NCI-H2171 treated with DMSO at 0.1 percent for 48 hours (cell line): ENCODE measurements around the gene WDR7.

Experiments
- DNase-seq: peaks from one replicate; lab custom pipeline; 2025; lab: John Stamatoyannopoulos, UW

WDR7 gene

DNA sequence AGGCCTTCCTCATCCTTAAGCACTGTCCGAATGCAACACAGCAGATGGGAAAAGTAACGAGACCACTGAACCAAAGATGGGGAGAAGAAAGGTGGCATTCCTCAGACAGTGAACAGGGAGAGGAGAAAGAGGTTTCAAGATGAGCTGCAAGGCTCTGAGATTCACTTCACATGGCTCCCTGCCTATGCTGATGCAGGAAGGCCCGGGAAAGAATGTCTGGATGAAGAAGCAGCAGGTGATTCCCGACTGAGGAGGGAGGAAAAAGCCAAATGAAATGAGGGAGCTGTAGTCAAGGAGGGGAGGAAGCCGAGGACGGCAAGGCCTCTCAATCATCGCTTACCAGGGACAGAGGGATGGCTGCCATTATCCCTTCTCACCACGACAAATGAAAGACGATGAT, 397.2 kb downstream of the WDR7 start:
- no peak for DNase-seq

- no peak for DNase-seq
Measured at GRCh38 chr18:57048859-57049258, 397.7 kb downstream of the WDR7 start.

DNA sequence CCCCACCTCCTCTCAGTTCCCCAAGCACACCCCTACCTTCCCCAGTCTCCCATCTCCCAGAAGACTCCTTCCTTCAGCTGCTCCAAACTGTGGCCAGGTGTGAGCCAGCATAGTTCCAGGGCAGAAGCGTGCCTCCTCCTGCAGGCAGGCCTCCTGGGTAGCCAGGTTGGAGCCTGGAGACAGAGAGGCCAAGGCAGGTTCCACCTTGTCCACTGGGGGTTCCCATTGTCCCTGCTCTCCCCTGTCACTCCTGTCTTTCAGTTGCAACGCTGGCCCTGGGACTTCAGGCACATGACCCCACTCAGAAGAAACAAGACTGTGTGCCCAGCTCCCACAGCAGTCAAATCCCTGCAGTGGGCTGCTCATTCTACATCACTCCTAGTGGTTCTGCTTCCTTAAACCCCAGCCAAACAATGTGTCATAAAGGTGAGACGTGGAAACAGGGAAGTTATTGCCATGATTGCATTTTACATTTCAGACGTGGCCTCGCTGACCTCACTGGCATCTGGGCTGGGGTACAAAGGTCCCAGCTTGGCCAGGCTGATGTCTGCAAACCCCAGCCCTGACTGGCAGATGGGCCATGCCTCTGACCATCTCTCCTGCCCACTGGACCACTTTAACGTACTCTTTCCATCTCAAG, 399.3 kb downstream of the WDR7 start:
- no peak for DNase-seq

DNA sequence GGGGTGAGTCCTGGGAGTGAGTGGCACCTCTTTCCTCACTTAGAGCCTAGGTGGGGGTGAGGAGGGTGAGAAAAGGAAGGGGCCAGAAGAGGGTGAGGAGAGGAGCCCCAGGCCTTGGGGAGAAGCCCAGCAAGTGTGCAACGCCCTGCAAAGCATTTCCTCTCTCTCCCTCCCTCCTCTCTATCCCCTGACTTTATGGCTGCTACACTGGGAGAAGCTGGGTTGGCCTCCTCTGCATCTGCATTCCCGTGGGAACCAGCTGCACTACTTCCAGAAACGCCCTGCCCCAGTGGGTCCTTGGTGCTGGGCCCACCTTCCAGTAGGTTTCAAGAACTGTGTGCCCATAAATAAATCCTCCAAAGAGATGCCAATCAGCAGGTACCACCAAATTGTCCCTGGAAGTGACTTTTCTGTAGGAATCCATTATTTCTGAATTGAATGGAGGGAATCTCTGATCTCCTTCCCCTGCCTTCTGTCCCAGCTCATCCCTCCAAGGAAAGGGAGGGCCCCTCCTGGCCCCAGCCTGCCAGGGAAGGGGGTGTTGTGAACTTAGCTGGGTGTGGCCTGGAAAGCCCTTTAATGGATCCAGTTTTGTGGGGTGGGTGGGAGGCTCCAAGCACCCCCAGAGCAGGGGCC, 400.0 kb downstream of the WDR7 start:
- no peak for DNase-seq

DNA sequence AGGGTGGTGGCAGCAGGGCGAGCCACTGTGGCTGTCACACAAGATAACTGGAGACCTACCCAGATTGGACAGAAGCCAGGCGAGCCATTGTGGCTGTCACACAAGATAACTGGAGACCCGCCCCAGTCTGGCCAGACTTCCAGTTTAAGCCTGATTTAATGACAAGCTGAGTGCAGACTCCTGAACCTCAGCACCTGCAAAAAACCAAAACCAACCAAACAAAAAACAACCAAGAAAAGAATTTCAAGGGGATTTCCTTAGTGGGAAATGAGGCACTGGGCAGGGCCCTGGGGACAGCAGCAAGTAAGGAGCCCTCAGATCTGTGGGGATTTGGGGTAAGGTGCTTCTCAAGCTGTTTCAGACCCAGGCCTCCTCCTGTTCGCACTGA, 400.5 kb downstream of the WDR7 start:
- DNase-seq: no peak

- DNase-seq: no peak
Measured at GRCh38 chr18:57052173-57052572, 401.0 kb downstream of the WDR7 start.

DNA sequence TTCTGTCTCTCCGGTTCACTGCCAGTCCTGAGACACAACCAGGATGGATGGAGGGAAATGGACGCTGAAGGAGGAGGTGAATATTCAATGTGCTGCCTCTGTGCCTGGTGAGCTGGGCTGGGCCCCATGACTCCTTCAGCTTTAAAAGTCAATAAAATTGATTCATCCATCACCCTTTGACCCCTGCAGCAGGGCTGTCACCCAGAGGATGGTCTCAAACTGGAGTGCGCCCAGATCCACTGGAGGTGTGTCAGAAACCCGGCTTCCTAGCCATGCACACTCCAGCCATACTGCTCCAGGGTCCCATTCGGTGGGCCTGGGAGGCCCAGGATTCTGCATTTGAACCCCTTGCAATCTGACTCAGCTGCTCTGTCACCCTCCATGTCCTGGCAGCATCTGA, 401.6 kb downstream of the WDR7 start:
- no peak for DNase-seq

DNA sequence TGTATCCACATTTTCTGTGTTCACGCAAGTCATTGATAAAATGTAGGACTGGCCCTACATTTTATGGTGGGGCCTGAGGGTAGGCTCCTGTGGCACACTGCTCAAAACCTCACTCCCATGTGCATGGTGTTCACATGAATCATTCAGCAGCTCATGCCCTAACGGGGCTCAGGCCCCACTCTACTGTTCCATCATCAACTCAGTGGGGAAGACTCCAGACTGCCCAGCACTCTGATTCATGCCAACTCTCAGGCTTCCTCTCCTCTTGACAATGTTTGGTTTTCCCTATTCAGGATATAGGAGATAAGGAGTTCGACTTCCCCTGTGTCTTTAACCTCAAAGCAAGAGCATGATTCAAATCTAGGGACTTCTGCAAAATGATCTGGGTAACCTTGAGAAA, 403.7 kb downstream of the WDR7 start:
- no peak for DNase-seq

DNA sequence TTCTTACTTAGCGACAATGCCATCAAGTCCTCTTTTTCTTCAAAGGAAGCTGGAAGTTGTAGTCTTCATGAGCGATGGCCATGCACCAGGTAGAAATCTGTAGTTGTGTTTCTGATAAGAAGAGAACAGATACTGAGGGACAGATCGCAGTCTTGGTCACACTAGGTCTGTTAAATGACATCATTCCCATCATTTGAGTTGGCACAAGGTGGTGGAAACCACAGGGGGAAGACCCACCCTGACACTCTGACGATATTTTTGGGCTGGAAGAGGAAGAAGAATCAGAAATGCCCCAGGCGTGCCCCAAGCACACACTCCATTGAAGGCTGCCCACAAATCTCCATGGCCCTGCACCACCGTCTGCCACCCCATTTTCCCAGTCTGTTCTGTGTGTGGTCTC, 406.7 kb downstream of the WDR7 start:
- no peak for DNase-seq

- DNase-seq: no peak
Measured at GRCh38 chr18:57058734-57059133, 407.6 kb downstream of the WDR7 start.

GRCh38 chr18:57059366-57059765, 408.2 kb downstream of the WDR7 start:
- DNase-seq: no peak

- DNase-seq: no peak
Measured at GRCh38 chr18:57060814-57061213, 409.7 kb downstream of the WDR7 start.

GRCh38 chr18:57062178-57062577, 411.0 kb downstream of the WDR7 start:
- DNase-seq: no peak

DNA sequence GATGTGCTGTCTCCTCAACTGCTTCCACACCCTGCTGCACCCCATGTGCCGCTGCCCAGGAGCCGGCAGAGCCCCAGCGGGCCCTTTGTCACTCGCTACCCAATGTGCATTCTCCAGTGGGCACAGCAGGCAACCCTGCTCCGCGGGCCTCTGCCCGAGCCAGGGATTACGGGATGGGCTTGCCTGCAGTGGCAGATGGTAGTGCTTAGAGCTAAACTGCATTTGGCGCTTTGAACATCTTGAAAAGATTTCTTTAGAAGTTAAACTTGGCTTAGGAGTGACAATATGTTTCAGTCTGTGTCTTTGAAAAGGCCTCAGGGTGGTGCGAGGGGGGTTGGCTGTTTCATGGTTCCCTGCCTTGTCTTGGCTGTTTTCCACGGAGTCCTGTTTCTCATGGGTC, 411.7 kb downstream of the WDR7 start:
- peak; percentile 71 for DNase-seq

GRCh38 chr18:57063601-57064103, 412.5 kb downstream of the WDR7 start:
- no peak for DNase-seq

GRCh38 chr18:57073501-57074187, 422.5 kb downstream of the WDR7 start:
- no peak for DNase-seq

GRCh38 chr18:57075716-57076400, 424.7 kb downstream of the WDR7 start:
- no peak for DNase-seq

DNA sequence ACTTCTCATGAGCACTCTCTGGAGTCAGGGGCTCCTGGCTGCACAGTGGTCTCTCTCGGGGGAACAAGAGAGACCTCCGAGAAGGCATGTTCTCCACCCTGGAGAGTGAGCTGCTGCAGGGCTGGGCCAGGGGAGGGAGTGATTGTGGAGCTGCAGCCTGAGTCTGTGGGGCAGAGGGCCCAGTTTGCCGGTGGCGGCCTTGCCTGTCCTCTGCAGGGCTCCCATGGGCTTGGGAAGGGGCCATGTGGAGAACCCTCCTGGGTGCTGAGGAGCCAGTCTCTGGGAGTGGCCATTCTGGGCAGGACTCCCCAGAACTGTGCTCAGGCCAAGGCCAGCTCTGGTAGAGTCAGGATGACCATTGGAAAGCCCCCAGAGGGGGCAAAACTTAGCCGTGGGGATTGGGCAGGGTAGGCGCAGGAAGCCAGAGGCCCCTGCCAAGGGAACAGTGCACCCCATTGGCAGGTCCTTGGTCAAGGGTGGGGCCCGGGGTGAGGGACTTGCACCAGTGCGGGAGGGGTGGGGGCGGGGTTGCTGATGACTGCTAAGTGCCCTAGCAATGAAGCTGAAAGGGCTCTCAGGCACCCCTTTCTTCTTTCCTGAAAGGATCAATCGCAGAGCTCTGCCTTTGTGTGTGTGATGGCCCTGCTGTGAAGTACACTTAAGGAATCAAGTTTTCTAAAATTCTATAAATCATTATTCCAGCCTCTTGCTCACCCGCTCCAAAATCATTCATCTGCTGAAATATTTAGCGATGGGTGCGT, 426.0 kb downstream of the WDR7 start:
- DNase-seq: no peak

- no peak for DNase-seq
Measured at GRCh38 chr18:57077786-57078552, 426.8 kb downstream of the WDR7 start.

DNA sequence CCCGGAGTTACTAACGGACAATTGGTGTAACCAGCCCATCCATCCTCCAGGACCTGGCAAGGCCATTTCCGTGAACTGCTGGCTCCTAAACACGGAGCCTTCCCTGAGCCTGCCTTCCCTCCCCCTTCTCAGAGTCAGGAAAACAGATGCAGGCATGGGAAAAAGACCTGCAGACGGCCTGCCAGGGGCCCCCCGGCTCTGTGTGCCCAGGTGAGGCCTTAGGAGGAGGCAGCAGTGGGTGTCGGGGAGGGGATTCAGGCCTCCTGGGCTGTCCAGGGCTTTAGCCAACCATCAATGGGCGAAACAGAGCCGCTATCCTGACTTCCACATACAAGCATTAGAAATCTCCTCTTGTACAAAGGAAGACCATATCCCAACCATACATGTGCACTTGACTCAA, 427.5 kb downstream of the WDR7 start:
- DNase-seq: no peak

GRCh38 chr18:57080479-57080878, 429.3 kb downstream of the WDR7 start:
- DNase-seq: no peak
